ENCODE results near the gene APLP2.
A peak's percentile ranks its signal among the peaks of the same experiment; 100 is the strongest.
"Not testable (repeated sequence)": the region's sequence is repeated elsewhere in the genome, so short reads cannot be mapped to it uniquely, and the experiment has no call there.

The APLP2 gene

GRCh38 chr11:130061017-130061416 is 8.7 kb upstream of the APLP2 start:
- no peak for DNase-seq (ENCODE audit: low read depth in 2 of 2)

GRCh38 chr11:130062026-130062425 is 7.7 kb upstream of the APLP2 start:
- no peak for DNase-seq (ENCODE audit: low read depth in 2 of 2)

GRCh38 chr11:130063451-130063850 is 6.2 kb upstream of the APLP2 start:
- DNase-seq (ENCODE audit: low read depth in 2 of 2), result no peak

GRCh38 chr11:130064596-130064995 is 5.1 kb upstream of the APLP2 start:
- DNase-seq (ENCODE audit: low read depth in 2 of 2), result no peak

GRCh38 chr11:130066338-130066737 is 3.4 kb upstream of the APLP2 start:
- DNase-seq (ENCODE audit: low read depth in 2 of 2), result no peak

GRCh38 chr11:130068546-130068985 is 1.1 kb upstream of the APLP2 start:
- no peak for DNase-seq (ENCODE audit: low read depth in 2 of 2)

- DNase-seq (ENCODE audit: low read depth in 2 of 2), result peak; percentile 26 to 37
Observed at GRCh38 chr11:130068986-130069658, 572 bp upstream of the APLP2 start.

GRCh38 chr11:130070109-130070845 is 583 bp downstream of the APLP2 start:
- peak; percentile 28 to 30 for DNase-seq (ENCODE audit: low read depth in 2 of 2)

GRCh38 chr11:130070846-130071200 is 1.1 kb downstream of the APLP2 start:
- DNase-seq (ENCODE audit: low read depth in 2 of 2), result no peak

- no peak for DNase-seq (ENCODE audit: low read depth in 2 of 2)
Observed at GRCh38 chr11:130071211-130071712, 1.6 kb downstream of the APLP2 start.

- no peak for DNase-seq (ENCODE audit: low read depth in 2 of 2)
Observed at GRCh38 chr11:130074736-130075135, 5.0 kb downstream of the APLP2 start.

- DNase-seq (ENCODE audit: low read depth in 2 of 2), result no peak
Observed at GRCh38 chr11:130076778-130077481, 7.2 kb downstream of the APLP2 start.

GRCh38 chr11:130077671-130078070 is 8.0 kb downstream of the APLP2 start:
- no peak for DNase-seq (ENCODE audit: low read depth in 2 of 2)

GRCh38 chr11:130078080-130078479 is 8.4 kb downstream of the APLP2 start:
- DNase-seq (ENCODE audit: low read depth in 2 of 2), result no peak

- no peak for DNase-seq (ENCODE audit: low read depth in 2 of 2)
Observed at GRCh38 chr11:130085671-130086290, 16.1 kb downstream of the APLP2 start.

- no peak for DNase-seq (ENCODE audit: low read depth in 2 of 2)
Observed at GRCh38 chr11:130086669-130087068, 17.0 kb downstream of the APLP2 start.

- DNase-seq (ENCODE audit: low read depth in 2 of 2), result no peak
Observed at GRCh38 chr11:130087294-130087926, 17.7 kb downstream of the APLP2 start.

GRCh38 chr11:130088217-130088616 is 18.5 kb downstream of the APLP2 start:
- DNase-seq (ENCODE audit: low read depth in 2 of 2), result no peak

GRCh38 chr11:130088919-130089673 is 19.4 kb downstream of the APLP2 start:
- DNase-seq (ENCODE audit: low read depth in 2 of 2), result no peak

GRCh38 chr11:130089674-130090073 is 20.0 kb downstream of the APLP2 start:
- no peak for DNase-seq (ENCODE audit: low read depth in 2 of 2)

- not testable (repeated sequence) for DNase-seq (ENCODE audit: low read depth in 2 of 2)
Observed at GRCh38 chr11:130090517-130090916, 20.8 kb downstream of the APLP2 start.
